GM18526 (cell line): ENCODE results near the gene TACC2.

Experiments used
- POLR2A ChIP-seq: IDR thresholded peaks from 3 replicates; pipeline ENCODE4 v1.6.1; 2011; ENCODE audit not compliant: insufficient read length; ENCODE audit errors: extremely low read depth

Gene TACC2

GRCh38 chr10:122249303-122249850 lies 260.4 kb downstream of the TACC2 start:
- no peak for TF ChIP-seq POLR2A

- TF ChIP-seq POLR2A = no peak
Measured at GRCh38 chr10:122249991-122250750, 261.2 kb downstream of the TACC2 start.

- no peak for TF ChIP-seq POLR2A
Measured at GRCh38 chr10:122251459-122252255, 262.7 kb downstream of the TACC2 start.

- TF ChIP-seq POLR2A = no peak
Measured at GRCh38 chr10:122252805-122253204, 263.8 kb downstream of the TACC2 start.

- no peak for TF ChIP-seq POLR2A
Measured at GRCh38 chr10:122253605-122254004, 264.6 kb downstream of the TACC2 start.

- no peak for TF ChIP-seq POLR2A
Measured at GRCh38 chr10:122254831-122255230, 265.9 kb downstream of the TACC2 start.

- TF ChIP-seq POLR2A = no peak
Measured at GRCh38 chr10:122255509-122256301, 266.7 kb downstream of the TACC2 start.

- no peak for TF ChIP-seq POLR2A
Measured at GRCh38 chr10:122257041-122257440, 268.1 kb downstream of the TACC2 start.

- no peak for TF ChIP-seq POLR2A
Measured at GRCh38 chr10:122258136-122259074, 269.4 kb downstream of the TACC2 start.

GRCh38 chr10:122259075-122259466 lies 270.1 kb downstream of the TACC2 start:
- TF ChIP-seq POLR2A = no peak

- TF ChIP-seq POLR2A = no peak
Measured at GRCh38 chr10:122261584-122261983, 272.6 kb downstream of the TACC2 start.

GRCh38 chr10:122263971-122264370 lies 275.0 kb downstream of the TACC2 start:
- no peak for TF ChIP-seq POLR2A

- no peak for TF ChIP-seq POLR2A
Measured at GRCh38 chr10:122264436-122264835, 275.5 kb downstream of the TACC2 start.

GRCh38 chr10:122264931-122265330 lies 276.0 kb downstream of the TACC2 start:
- TF ChIP-seq POLR2A = no peak
